ENCODE measurements around the gene PCDHGA9.

DNA sequence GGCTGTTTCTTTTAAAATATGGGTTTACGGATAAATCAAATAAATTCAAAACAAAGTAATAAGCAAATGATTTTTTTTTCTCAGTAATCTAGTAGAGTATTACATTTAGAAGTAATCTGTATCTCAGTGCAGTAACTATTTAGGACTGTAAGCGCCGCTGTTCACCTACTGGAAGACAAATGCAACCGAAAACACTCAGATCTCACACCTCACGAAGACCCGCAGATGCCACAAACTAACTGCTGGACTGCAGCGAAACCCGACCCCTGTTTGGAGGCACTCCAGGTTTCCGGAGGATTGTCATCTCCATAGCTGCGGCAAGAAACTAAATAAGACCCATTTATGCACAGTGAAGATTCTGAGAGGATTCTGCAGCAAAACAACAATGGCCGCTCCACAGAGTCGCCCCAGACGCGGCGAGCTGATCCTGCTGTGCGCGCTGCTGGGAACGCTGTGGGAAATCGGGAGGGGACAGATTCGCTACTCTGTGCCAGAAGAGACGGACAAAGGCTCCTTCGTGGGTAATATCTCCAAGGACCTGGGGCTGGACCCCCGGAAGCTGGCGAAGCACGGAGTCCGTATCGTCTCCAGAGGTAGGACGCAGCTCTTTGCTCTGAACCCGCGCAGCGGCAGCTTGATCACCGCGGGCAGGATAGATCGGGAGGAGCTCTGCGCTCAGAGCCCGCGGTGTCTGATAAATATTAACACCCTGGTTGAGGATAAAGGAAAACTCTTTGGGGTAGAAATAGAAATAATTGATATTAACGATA, 10.0 kb upstream of the PCDHGA9 start, which contains the start of gene PCDHGA8:
- TF ChIP-seq CTCF (IDR thresholded peaks at IDR 0.05), result no peak
- TF ChIP-seq POLR2A (IDR thresholded peaks at IDR 0.05), result no peak
